ENCODE results near the gene ADTRP. TPM values are rescaled to one million over a fixed set of nuclear protein-coding genes. Genes with fewer than 3 reads are reported as not detected.
A peak's percentile ranks its signal among the peaks of the same experiment; 100 is the strongest.

The ADTRP gene
- total RNA-seq, 1 donor from 2014 or later, result 3.4 TPM

GRCh38 chr6:11780097-11780428 is 1.5 kb upstream of the ADTRP start:
- no peak for TF ChIP-seq CTCF (IDR thresholded peaks at IDR 0.05; ENCODE audit: unreplicated experiment)
- no peak for DNase-seq (ENCODE audit: low spot score in 2 of 2, unreplicated experiment in 2 of 2)
- no peaks in the 10 kb centered on the region for H3K9me3 Mint-ChIP-seq
- H3K27ac Mint-ChIP-seq, result no peak overlapping the region
- no peaks in the 10 kb centered on the region for H3K27me3 Mint-ChIP-seq (ENCODE audit: low read depth)
- no peak overlapping the region for H3K4me3 Mint-ChIP-seq
- no peaks in the 10 kb centered on the region for H3K36me3 Mint-ChIP-seq
- peaks cover 23% of the 10 kb centered on the region for H3K4me1 Mint-ChIP-seq

GRCh38 chr6:11779329-11780096 is 910 bp upstream of the ADTRP start:
- no peaks in the 10 kb centered on the region for H3K9me3 Mint-ChIP-seq
- H3K27me3 Mint-ChIP-seq (ENCODE audit: low read depth), result no peaks in the 10 kb centered on the region
- DNase-seq (ENCODE audit: low spot score in 2 of 2, unreplicated experiment in 2 of 2), result no peak
- H3K36me3 Mint-ChIP-seq, result no peaks in the 10 kb centered on the region
- peaks cover 23% of the 10 kb centered on the region for H3K4me1 Mint-ChIP-seq
- no peak overlapping the region for H3K4me3 Mint-ChIP-seq
- peak overlapping the region; percentile 73 for H3K27ac Mint-ChIP-seq
- no peak for TF ChIP-seq CTCF (IDR thresholded peaks at IDR 0.05; ENCODE audit: unreplicated experiment)

- no peak for TF ChIP-seq CTCF (IDR thresholded peaks at IDR 0.05; ENCODE audit: unreplicated experiment)
- H3K27me3 Mint-ChIP-seq (ENCODE audit: low read depth), result no peaks in the 10 kb centered on the region
- H3K9me3 Mint-ChIP-seq, result no peaks in the 10 kb centered on the region
- no peak overlapping the region for H3K27ac Mint-ChIP-seq
- no peaks in the 10 kb centered on the region for H3K36me3 Mint-ChIP-seq
- H3K4me3 Mint-ChIP-seq, result no peak overlapping the region
- no peak for DNase-seq (ENCODE audit: low spot score in 2 of 2, unreplicated experiment in 2 of 2)
- peaks cover 24% of the 10 kb centered on the region for H3K4me1 Mint-ChIP-seq
Measured at GRCh38 chr6:11778036-11778435, 567 bp downstream of the ADTRP start.

- Mint-ChIP-seq H3K27ac (no peak overlapping the region), H3K4me1 (peaks cover 39% of the 10 kb centered on the region), H3K36me3 (no peaks in the 10 kb centered on the region), H3K9me3 (no peaks in the 10 kb centered on the region), H3K27me3 (ENCODE audit: low read depth) (no peaks in the 10 kb centered on the region), H3K4me3 (no peak overlapping the region)
- no peak for TF ChIP-seq CTCF (IDR thresholded peaks at IDR 0.05; ENCODE audit: unreplicated experiment)
- DNase-seq (ENCODE audit: low spot score in 2 of 2, unreplicated experiment in 2 of 2), result no peak
Measured at GRCh38 chr6:11775791-11776409, 2.7 kb downstream of the ADTRP start.

- Mint-ChIP-seq H3K36me3 (no peaks in the 10 kb centered on the region), H3K9me3 (no peaks in the 10 kb centered on the region), H3K4me3 (no peak overlapping the region), H3K27me3 (ENCODE audit: low read depth) (no peaks in the 10 kb centered on the region), H3K4me1 (peaks cover 48% of the 10 kb centered on the region), H3K27ac (no peak overlapping the region)
- no peak for DNase-seq (ENCODE audit: low spot score in 2 of 2, unreplicated experiment in 2 of 2)
- TF ChIP-seq CTCF (IDR thresholded peaks at IDR 0.05; ENCODE audit: unreplicated experiment), result no peak
Measured at GRCh38 chr6:11774426-11774825, 4.2 kb downstream of the ADTRP start.

Measured in mesothelial cell of epicardium (in vitro differentiated cells).